Stimulated activated CD4-positive, alpha-beta T cell treated with anti-CD3 and anti-CD28 coated beads, TNF-alpha, amount 100 ng/mL, for 1 hour (primary cell): Measurements from ENCODE around the gene CACNA1H.

Experiments used
- DNase-seq, 3 donors: peaks; one replicate each; pipeline ENCODE4 v3.0.0-alpha.2; 2020; ENCODE audit warnings: low read depth in 3 of 3, low spot score in 1 of 3

Gene CACNA1H

GRCh38 chr16:1171001-1171400 lies 18.1 kb downstream of the CACNA1H start:
- DNase-seq: no peak

GRCh38 chr16:1171854-1172428 lies 19.0 kb downstream of the CACNA1H start:
- DNase-seq: no peak

GRCh38 chr16:1172651-1173050 lies 19.7 kb downstream of the CACNA1H start:
- no peak for DNase-seq

GRCh38 chr16:1173788-1174451 lies 21.0 kb downstream of the CACNA1H start:
- DNase-seq: no peak

GRCh38 chr16:1174477-1175357 lies 21.8 kb downstream of the CACNA1H start:
- no peak for DNase-seq

GRCh38 chr16:1175566-1176279 lies 22.8 kb downstream of the CACNA1H start:
- DNase-seq: no peak

GRCh38 chr16:1176280-1176897 lies 23.5 kb downstream of the CACNA1H start:
- no peak for DNase-seq

- DNase-seq: no peak
Measured at GRCh38 chr16:1177053-1177452, 24.1 kb downstream of the CACNA1H start.

- DNase-seq: no peak
Measured at GRCh38 chr16:1177750-1178149, 24.8 kb downstream of the CACNA1H start.

- DNase-seq: no peak
Measured at GRCh38 chr16:1178295-1178910, 25.5 kb downstream of the CACNA1H start.

- no peak for DNase-seq
Measured at GRCh38 chr16:1180549-1181403, 27.9 kb downstream of the CACNA1H start.

GRCh38 chr16:1181404-1182315 lies 28.8 kb downstream of the CACNA1H start:
- no peak for DNase-seq

GRCh38 chr16:1182316-1182671 lies 29.4 kb downstream of the CACNA1H start:
- no peak for DNase-seq

GRCh38 chr16:1182950-1183907 lies 30.3 kb downstream of the CACNA1H start:
- no peak for DNase-seq

- DNase-seq: no peak
Measured at GRCh38 chr16:1184156-1184868, 31.4 kb downstream of the CACNA1H start.

GRCh38 chr16:1184980-1185379 lies 32.1 kb downstream of the CACNA1H start:
- no peak for DNase-seq
